ENCODE data around the gene TMEM151B.

TMEM151B gene

GRCh38 chr6:44278774-44279697, 8.8 kb downstream of the TMEM151B start:
- no peak for DNase-seq (ENCODE audit: low read depth, low spot score)

- no peak for DNase-seq (ENCODE audit: low read depth, low spot score)
Observed at GRCh38 chr6:44284121-44284520, 13.9 kb downstream of the TMEM151B start.

GRCh38 chr6:44284867-44285266, 14.6 kb downstream of the TMEM151B start:
- DNase-seq (ENCODE audit: low read depth, low spot score), result no peak

GRCh38 chr6:44285552-44286284, 15.5 kb downstream of the TMEM151B start:
- no peak for DNase-seq (ENCODE audit: low read depth, low spot score)

- DNase-seq (ENCODE audit: low read depth, low spot score), result no peak
Observed at GRCh38 chr6:44286285-44286565, 16.0 kb downstream of the TMEM151B start.

GRCh38 chr6:44286747-44287146, 16.5 kb downstream of the TMEM151B start:
- no peak for DNase-seq (ENCODE audit: low read depth, low spot score)

- DNase-seq (ENCODE audit: low read depth, low spot score), result no peak
Observed at GRCh38 chr6:44289726-44290260, 19.5 kb downstream of the TMEM151B start.

GRCh38 chr6:44291841-44292240, 21.6 kb downstream of the TMEM151B start:
- DNase-seq (ENCODE audit: low read depth, low spot score), result no peak

GRCh38 chr6:44292661-44293365, 22.6 kb downstream of the TMEM151B start:
- no peak for DNase-seq (ENCODE audit: low read depth, low spot score)

- no peak for DNase-seq (ENCODE audit: low read depth, low spot score)
Observed at GRCh38 chr6:44294832-44295791, 24.9 kb downstream of the TMEM151B start.

- DNase-seq (ENCODE audit: low read depth, low spot score), result no peak
Observed at GRCh38 chr6:44297063-44298038, 27.1 kb downstream of the TMEM151B start.

- no peak for DNase-seq (ENCODE audit: low read depth, low spot score)
Observed at GRCh38 chr6:44298055-44298803, 28.0 kb downstream of the TMEM151B start.

- no peak for DNase-seq (ENCODE audit: low read depth, low spot score)
Observed at GRCh38 chr6:44298864-44299263, 28.6 kb downstream of the TMEM151B start.

- no peak for DNase-seq (ENCODE audit: low read depth, low spot score)
Observed at GRCh38 chr6:44300292-44300823, 30.1 kb downstream of the TMEM151B start.

GRCh38 chr6:44301106-44301505, 30.9 kb downstream of the TMEM151B start:
- no peak for DNase-seq (ENCODE audit: low read depth, low spot score)

GRCh38 chr6:44301782-44302564, 31.7 kb downstream of the TMEM151B start:
- DNase-seq (ENCODE audit: low read depth, low spot score), result no peak

GRCh38 chr6:44302856-44303255, 32.6 kb downstream of the TMEM151B start:
- no peak for DNase-seq (ENCODE audit: low read depth, low spot score)

GRCh38 chr6:44303842-44304241, 33.6 kb downstream of the TMEM151B start:
- no peak for DNase-seq (ENCODE audit: low read depth, low spot score)

Measured in smooth muscle cell of the brain vasculature (primary cell).